Measurements from ENCODE around the gene ARHGEF11. TPM values are rescaled to one million over a fixed set of nuclear protein-coding genes. Genes with fewer than 3 reads are reported as not detected.

Gene ARHGEF11
- total and polyA plus RNA-seq, 8 donors = 34.4 to 53.5 (median 40.1) TPM

- Histone ChIP-seq H3K27me3 (no peaks in the 10 kb centered on the region), H3K27ac (no peak overlapping the region), H3K4me1 (peaks cover 3 to 35% of the 10 kb centered on the region in 2 donors), H3K4me3 (no peak overlapping the region), H3K36me3 (no peaks in the 10 kb centered on the region), H3K9me3 (no peaks in the 10 kb centered on the region)
- intact Hi-C loops (cut with DNase I) = no loop called here
- ATAC-seq = no peak
- DNase-seq = peak in 1 of 4 donors; percentile 28
- TF ChIP-seq, protein P1, sequence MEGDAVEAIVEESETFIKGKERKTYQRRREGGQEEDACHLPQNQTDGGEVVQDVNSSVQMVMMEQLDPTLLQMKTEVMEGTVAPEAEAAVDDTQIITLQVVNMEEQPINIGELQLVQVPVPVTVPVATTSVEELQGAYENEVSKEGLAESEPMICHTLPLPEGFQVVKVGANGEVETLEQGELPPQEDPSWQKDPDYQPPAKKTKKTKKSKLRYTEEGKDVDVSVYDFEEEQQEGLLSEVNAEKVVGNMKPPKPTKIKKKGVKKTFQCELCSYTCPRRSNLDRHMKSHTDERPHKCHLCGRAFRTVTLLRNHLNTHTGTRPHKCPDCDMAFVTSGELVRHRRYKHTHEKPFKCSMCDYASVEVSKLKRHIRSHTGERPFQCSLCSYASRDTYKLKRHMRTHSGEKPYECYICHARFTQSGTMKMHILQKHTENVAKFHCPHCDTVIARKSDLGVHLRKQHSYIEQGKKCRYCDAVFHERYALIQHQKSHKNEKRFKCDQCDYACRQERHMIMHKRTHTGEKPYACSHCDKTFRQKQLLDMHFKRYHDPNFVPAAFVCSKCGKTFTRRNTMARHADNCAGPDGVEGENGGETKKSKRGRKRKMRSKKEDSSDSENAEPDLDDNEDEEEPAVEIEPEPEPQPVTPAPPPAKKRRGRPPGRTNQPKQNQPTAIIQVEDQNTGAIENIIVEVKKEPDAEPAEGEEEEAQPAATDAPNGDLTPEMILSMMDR (IDR thresholded peaks at IDR 0.05) = no peak
Measured at GRCh38 chr1:156901590-156901900, 144.0 kb downstream of the ARHGEF11 start.

DNA sequence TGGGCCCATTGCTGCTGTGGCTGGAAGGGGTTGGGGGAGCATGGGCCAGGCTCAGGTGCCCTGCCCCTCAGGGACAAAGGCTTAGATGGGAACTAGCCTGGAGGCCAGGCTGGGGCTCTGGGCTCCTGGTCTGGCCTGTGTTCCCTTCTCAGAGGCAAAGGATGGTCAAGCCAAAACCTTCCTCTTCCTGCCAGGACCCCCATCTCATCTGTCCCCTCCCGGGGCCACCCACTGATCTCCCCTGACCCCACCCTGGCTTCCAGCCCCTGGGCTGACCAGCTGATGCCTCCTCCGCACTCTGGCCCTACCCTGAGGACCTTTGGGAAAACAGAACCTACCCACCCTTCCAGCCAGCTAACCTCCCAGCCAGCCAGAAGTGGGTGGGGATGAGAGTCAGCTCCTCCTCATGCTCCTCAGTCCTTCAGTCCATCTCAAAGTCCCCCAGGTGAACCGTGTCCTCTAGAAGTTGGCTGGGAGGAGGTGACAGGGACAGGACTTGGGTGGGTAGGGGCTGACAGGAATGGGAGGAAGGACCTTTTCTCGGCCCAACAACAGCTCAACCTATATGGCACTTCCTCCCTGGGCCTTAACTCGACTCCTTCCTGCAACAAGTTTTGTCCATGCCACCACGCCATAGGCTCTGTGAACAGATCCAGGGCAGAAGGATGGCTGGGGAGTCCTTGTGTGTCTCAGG is 144.5 kb downstream of the ARHGEF11 start:
- ATAC-seq = no peak
- no peaks in the 10 kb centered on the region for H3K9me3 ChIP-seq
- no peak overlapping the region for H3K27ac ChIP-seq
- peak in 1 of 4 donors; percentile 53 for DNase-seq
- no peak overlapping the region for H3K4me3 ChIP-seq
- intact Hi-C loops (cut with DNase I) = no loop called here
- H3K27me3 ChIP-seq = no peaks in the 10 kb centered on the region
- TF ChIP-seq, protein P1 (IDR thresholded peaks at IDR 0.05) = no peak
- H3K4me1 ChIP-seq = peaks cover 4 to 38% of the 10 kb centered on the region in 2 donors
- H3K36me3 ChIP-seq = no peaks in the 10 kb centered on the region

DNA sequence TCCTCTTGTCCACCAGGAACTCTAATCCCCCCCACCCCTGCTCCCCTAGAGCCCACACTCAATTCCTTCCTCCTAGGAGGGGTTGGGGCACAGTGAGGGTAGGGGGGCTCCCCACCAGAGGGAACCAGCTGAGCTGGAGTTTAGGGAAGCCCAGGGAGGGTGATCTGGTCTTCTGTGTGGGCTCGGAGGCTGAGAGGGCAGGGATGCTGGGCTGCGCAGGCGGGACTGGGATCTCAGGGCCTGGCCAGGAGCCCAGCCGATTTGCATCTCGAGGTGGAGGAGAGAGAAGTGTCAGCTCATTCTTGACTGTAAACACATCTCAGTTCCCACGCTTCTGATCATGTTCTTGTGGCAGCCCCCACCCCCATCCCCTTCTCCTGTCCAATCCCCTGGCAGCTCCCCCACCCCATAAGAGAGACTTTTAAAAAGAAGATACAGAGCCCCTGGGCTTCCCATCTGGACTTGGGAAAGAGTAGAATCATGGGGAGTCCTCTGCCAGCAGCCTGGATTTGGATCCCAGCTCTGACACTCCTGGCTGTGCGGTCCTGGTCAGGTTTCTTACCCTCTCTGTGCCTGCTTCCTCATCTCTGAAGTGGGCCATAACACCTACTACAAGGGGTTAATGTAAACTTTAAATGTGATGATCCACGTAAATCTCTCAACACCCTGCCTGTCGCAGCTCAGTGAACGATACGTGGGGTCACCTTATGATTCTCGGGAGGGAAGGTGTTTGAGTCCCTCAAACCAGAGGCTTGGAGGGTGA is 145.4 kb downstream of the ARHGEF11 start:
- TF ChIP-seq, protein P1 (IDR thresholded peaks at IDR 0.05) = no peak
- Histone ChIP-seq H3K36me3 (no peaks in the 10 kb centered on the region), H3K27me3 (peaks cover 0 to 4% of the 10 kb centered on the region in 2 donors), H3K4me3 (no peak overlapping the region), H3K27ac (no peak overlapping the region), H3K9me3 (no peaks in the 10 kb centered on the region), H3K4me1 (peaks cover 4 to 44% of the 10 kb centered on the region in 2 donors)
- DNase-seq = peak in 1 of 4 donors; percentile 50
- intact Hi-C loops (cut with DNase I) = no loop called here
- ATAC-seq = no peak

GRCh38 chr1:156898971-156899664 is 146.4 kb downstream of the ARHGEF11 start:
- H3K27me3 ChIP-seq = peaks cover 0 to 14% of the 10 kb centered on the region in 2 donors
- no peaks in the 10 kb centered on the region for H3K36me3 ChIP-seq
- no peaks in the 10 kb centered on the region for H3K9me3 ChIP-seq
- ATAC-seq (no peak), DNase-seq (peak in 1 of 4 donors; percentile 45)
- peaks cover 4 to 47% of the 10 kb centered on the region in 2 donors for H3K4me1 ChIP-seq
- H3K27ac ChIP-seq = peak overlapping the region in 1 of 2 donors; percentile 62
- TF ChIP-seq, protein P1 (IDR thresholded peaks at IDR 0.05) = no peak
- intact Hi-C loops (cut with DNase I) = no loop called here
- no peak overlapping the region for H3K4me3 ChIP-seq

DNA sequence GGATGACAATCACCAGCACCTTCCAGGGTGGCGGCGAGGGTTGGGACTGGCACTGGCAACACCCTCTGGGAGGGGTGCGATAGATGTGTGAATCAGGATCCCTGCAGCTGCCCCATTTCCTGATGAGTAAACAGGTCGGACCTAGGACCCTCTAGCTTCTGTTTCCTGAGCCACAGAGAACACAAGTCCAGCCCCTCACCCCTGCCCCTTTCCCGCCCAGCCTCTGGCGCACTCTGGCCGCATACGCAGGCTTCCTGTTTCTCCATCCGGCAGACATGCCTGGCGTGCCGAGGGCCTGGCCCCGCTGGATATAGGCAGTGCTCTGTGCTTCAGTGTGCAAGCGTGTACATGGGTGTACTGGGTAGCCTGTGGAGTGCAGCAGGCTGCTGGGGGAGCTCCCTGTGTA is 147.4 kb downstream of the ARHGEF11 start:
- ATAC-seq = peak; percentile 35
- Histone ChIP-seq H3K27ac (peak overlapping the region; percentile 53 to 62), H3K4me3 (no peak overlapping the region), H3K36me3 (no peaks in the 10 kb centered on the region), H3K27me3 (peaks cover 5 to 23% of the 10 kb centered on the region in 2 donors), H3K4me1 (peaks cover 5 to 56% of the 10 kb centered on the region in 2 donors), H3K9me3 (no peaks in the 10 kb centered on the region)
- peak in 3 of 4 donors; percentile 52 to 81 (median 79) for DNase-seq
- intact Hi-C loops (cut with DNase I) = no loop called here
- TF ChIP-seq, protein P1 (IDR thresholded peaks at IDR 0.05) = no peak

Measured in left lung (tissue), 10 donors.